Kidney epithelial cell (primary cell): Measurements from ENCODE around the gene HOXA6. TPM values are rescaled to one million over a fixed set of nuclear protein-coding genes. Genes with fewer than 3 reads are reported as not detected.
A peak's percentile ranks its signal among the peaks of the same experiment; 100 is the strongest.

Source experiments
- DNase-seq: peaks from one replicate; pipeline ENCODE4 v3.0.0-alpha.2; 2010; ENCODE audit warnings: low read depth
- H3K27me3 ChIP-seq: 2 replicates; pipeline ENCODE4 v1.6.0; 2011; ENCODE audit warnings: low read length; ENCODE audit not compliant: control insufficient read depth, insufficient read depth
- H3K36me3 ChIP-seq: 2 replicates; pipeline ENCODE4 v1.5.1; 2011; ENCODE audit warnings: low read length; ENCODE audit not compliant: control insufficient read depth, insufficient read depth
- H3K4me3 ChIP-seq: 2 replicates; pipeline ENCODE4 v1.5.1; 2011; ENCODE audit warnings: low read depth, mild to moderate bottlenecking, control low read depth, low read length
- total RNA-seq: library from RNA; depleted of rRNA; stranded (reverse); fragments of >200 nt; gene quantifications from 2 replicates; pipeline ENCODE4 v1.2.3, GENCODE V29; 2015
- TF ChIP-seq, protein P1 (sequence below): IDR thresholded peaks from 2 replicates; pipeline ENCODE4 v1.5.1; 2011; ENCODE audit warnings: mild to moderate bottlenecking, moderate library complexity, low read length, control low read depth, inconsistent platforms; ENCODE audit not compliant: insufficient read depth, poor library complexity, severe bottlenecking

HOXA6 gene
- total RNA-seq, 1 donor from 2014 or later = 4.8 TPM

GRCh38 chr7:27099453-27100370 lies 47.9 kb downstream of the HOXA6 start:
- no peak for DNase-seq
- H3K36me3 ChIP-seq = no peaks in the 10 kb centered on the region
- TF ChIP-seq, protein P1, sequence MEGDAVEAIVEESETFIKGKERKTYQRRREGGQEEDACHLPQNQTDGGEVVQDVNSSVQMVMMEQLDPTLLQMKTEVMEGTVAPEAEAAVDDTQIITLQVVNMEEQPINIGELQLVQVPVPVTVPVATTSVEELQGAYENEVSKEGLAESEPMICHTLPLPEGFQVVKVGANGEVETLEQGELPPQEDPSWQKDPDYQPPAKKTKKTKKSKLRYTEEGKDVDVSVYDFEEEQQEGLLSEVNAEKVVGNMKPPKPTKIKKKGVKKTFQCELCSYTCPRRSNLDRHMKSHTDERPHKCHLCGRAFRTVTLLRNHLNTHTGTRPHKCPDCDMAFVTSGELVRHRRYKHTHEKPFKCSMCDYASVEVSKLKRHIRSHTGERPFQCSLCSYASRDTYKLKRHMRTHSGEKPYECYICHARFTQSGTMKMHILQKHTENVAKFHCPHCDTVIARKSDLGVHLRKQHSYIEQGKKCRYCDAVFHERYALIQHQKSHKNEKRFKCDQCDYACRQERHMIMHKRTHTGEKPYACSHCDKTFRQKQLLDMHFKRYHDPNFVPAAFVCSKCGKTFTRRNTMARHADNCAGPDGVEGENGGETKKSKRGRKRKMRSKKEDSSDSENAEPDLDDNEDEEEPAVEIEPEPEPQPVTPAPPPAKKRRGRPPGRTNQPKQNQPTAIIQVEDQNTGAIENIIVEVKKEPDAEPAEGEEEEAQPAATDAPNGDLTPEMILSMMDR = no peak
- no peaks in the 10 kb centered on the region for H3K27me3 ChIP-seq
- H3K4me3 ChIP-seq = peak overlapping the region; percentile 90

DNA sequence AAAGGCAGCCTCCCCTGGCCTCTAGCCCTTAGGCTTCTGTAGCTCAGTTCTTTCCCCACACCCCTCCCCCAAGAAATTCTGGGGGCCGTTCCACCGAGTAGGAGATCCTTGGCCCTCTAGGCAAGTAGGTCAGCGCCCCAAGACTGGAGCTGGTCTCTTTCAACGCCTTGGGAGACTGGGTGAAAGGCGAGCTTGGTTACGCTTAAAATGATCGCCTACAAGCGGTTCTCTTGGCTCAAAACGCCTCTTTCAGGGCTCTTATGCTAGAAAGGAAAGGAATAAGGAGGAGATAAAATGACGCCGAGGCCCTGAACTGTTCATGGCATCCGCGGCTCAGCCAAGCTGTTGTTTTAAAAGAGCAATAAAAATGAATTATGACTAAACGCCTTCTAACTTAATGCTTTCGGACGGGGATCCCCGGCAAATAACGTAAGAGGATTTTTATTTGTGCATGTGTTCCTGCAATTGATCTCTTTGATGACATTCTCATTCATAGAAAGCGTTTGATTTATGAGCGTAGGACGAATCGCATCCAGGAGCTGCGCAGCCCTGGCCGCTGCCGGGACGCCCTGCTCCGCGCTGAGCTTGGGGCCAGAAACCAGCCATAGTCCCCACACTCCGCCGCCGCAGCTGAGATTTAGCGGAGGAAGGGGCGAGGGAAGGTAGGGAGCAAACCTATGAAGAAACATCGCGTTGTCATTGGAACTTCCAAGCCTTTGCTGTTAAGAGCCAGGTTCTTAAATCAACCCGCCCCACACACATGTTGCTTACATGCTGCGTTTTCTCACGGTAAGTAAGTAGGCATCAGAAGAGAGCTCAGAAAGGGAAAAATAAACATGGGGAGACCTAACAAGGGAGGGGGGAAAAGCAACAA lies 48.8 kb downstream of the HOXA6 start:
- H3K27me3 ChIP-seq = no peaks in the 10 kb centered on the region
- TF ChIP-seq, protein P1 = peak; percentile 21
- H3K4me3 ChIP-seq = peak overlapping the region; percentile 90
- H3K36me3 ChIP-seq = no peaks in the 10 kb centered on the region
- no peak for DNase-seq

GRCh38 chr7:27097686-27098577 lies 49.6 kb downstream of the HOXA6 start:
- no peak for DNase-seq
- no peaks in the 10 kb centered on the region for H3K36me3 ChIP-seq
- H3K4me3 ChIP-seq = peak overlapping the region; percentile 90
- H3K27me3 ChIP-seq = no peaks in the 10 kb centered on the region
- TF ChIP-seq, protein P1 = no peak

DNA sequence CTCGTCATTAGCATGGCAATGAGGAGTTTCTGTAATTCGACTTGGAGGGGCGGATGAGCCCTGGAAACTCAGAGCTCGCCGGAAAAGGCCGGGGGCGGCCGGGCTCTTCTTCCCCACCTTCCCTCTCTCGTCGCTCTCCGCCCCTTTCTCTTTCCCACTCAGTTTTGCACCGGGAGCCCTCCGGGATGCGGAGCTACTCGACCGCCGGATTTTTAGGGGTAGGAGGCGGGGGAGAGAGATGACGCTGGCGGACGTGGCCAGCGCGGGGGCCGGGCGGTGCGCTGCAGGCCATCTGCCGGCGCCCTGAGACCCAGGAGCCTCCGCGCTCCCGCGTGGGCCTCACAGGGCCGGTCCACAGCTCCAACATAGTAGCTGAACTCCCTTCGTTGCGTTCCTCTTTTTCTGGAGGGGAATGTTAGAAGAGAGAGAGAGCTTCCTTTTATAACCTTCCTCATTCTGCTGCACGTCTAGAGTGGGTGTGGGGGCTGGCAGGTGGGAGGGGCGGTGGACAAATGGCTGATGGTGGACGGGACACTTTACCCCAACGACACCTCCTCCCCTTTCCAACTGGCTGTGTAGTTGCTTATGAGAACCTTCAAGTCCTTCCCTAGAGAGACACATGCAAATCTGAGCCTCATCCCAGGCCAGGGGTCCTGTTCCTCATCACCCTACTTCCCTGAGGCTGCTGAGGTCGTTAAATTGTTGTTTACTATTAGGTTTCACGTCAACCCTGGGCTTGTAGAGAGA lies 50.6 kb downstream of the HOXA6 start:
- TF ChIP-seq, protein P1 = no peak
- Histone ChIP-seq H3K4me3 (peak overlapping the region; percentile 90), H3K36me3 (no peaks in the 10 kb centered on the region), H3K27me3 (no peaks in the 10 kb centered on the region)
- DNase-seq = no peak
